ENCODE measurements around the gene IFI27L1.

The IFI27L1 gene

DNA sequence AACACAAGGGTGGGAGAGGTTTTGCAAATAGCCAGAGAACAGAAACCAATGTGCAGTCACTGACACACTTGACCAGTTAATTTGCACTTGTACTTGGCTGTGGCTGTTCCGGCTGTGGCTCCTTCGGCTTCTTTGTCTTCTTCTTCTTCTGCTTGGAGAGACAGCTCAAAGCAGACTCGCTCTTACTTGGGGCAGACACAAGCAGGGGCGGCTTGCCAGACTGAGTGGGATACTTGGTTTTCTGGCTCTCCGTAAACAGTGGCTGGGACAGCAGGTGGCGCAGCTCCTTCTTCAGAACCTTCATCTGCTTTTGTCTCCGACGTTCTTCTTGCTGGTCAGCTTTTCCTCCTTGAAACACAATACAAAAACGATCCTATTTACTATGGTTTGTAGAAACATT, 30.0 kb upstream of the IFI27L1 start:
- Histone ChIP-seq H3K4me2 (ENCODE audit: low read depth, low read length) (no peak overlapping the region), H2AFZ (ENCODE audit: low read length) (no peak overlapping the region), H3F3A (ENCODE audit: insufficient read depth, low read length) (peaks cover 4% of the 10 kb centered on the region; the same call in 1 of the 2 replicates), H3K27me3 (replicated peaks; ENCODE audit: insufficient read depth, low read length) (no peaks in the 10 kb centered on the region), H3K79me2 (ENCODE audit: low read length) (peaks cover 6% of the 10 kb centered on the region), H3K4me3 (ENCODE audit: low read length) (no peak overlapping the region), H3K36me3 (replicated peaks; ENCODE audit: insufficient read depth, low read length) (no peaks in the 10 kb centered on the region), H3K4me1 (ENCODE audit: low read length) (peaks cover 16% of the 10 kb centered on the region), H3K9ac (ENCODE audit: low read length) (no peak overlapping the region), H4K20me1 (ENCODE audit: insufficient read depth, low read length) (no peaks in the 10 kb centered on the region), H3K9me2 (replicated peaks; ENCODE audit: insufficient read depth, low read length) (no peaks in the 10 kb centered on the region), H3K27ac (ENCODE audit: low read length) (no peak overlapping the region), H3K9me3 (replicated peaks; ENCODE audit: insufficient read depth, low read length) (no peaks in the 10 kb centered on the region)
- TF ChIP-seq CTCF (IDR thresholded peaks at IDR 0.05; ENCODE audit: low read length) (no peak), EZH2 (optimal IDR thresholded peaks at IDR 0.05; ENCODE audit: low read depth, low read length) (no peak), EZH2phosphoT487 (IDR thresholded peaks at IDR 0.05; ENCODE audit: low read length) (no peak)
- no peak for DNase-seq

DNA sequence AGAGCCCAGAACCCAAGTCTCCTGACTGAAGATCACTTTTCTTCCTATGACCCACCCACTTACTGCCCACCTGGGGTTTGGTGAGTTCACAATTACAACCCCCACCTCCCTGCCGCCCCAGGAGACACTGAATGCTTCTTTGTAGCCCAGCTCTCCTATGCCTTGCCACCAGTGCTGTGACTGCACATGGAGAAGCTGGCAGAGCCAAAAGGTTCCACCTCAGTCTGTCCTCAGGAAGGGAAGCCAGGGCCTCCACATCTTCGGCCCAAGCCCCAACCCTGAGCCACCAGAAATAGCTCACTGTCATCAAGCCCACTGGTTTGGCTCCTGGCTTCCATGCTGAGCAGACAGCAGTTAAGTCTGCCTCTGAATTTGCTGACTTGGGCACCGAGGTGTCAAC, 29.3 kb upstream of the IFI27L1 start:
- H4K20me1 ChIP-seq (ENCODE audit: insufficient read depth, low read length): no peaks in the 10 kb centered on the region
- peaks cover 10% of the 10 kb centered on the region for H3K79me2 ChIP-seq (ENCODE audit: low read length)
- no peak overlapping the region for H3K4me3 ChIP-seq (ENCODE audit: low read length)
- no peaks in the 10 kb centered on the region for H3K9me2 ChIP-seq (replicated peaks; ENCODE audit: insufficient read depth, low read length)
- no peak for DNase-seq
- no peaks in the 10 kb centered on the region for H3K9me3 ChIP-seq (replicated peaks; ENCODE audit: insufficient read depth, low read length)
- H2AFZ ChIP-seq (ENCODE audit: low read length): no peak overlapping the region
- peaks cover 22% of the 10 kb centered on the region for H3K4me1 ChIP-seq (ENCODE audit: low read length)
- H3K9ac ChIP-seq (ENCODE audit: low read length): no peak overlapping the region
- no peak for TF ChIP-seq EZH2 (optimal IDR thresholded peaks at IDR 0.05; ENCODE audit: low read depth, low read length)
- no peaks in the 10 kb centered on the region for H3K36me3 ChIP-seq (replicated peaks; ENCODE audit: insufficient read depth, low read length)
- no peak overlapping the region for H3K4me2 ChIP-seq (ENCODE audit: low read depth, low read length)
- peaks cover 5% of the 10 kb centered on the region; the same call in 1 of the 2 replicates for H3F3A ChIP-seq (ENCODE audit: insufficient read depth, low read length)
- no peaks in the 10 kb centered on the region for H3K27me3 ChIP-seq (replicated peaks; ENCODE audit: insufficient read depth, low read length)
- H3K27ac ChIP-seq (ENCODE audit: low read length): peak overlapping the region; percentile 60

DNA sequence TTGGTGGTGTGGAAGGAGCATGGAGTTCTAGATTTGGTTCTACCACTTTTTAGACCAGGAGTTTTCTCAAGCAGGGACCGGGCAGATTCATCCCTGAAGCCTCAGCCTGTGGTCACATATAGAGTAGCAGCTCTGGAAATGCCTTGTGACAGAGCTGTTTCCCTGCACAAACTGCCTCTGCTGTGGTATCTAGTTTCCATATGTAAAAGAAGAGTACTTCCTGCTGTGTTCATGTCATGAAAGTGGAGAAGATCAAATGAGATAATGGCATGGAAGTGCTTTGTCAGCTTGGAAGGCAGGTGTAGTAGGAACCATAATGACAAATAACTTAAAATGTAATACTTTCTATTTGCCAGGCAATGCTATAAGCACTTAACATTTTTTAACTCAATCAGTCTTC, 28.9 kb upstream of the IFI27L1 start:
- Histone ChIP-seq H4K20me1 (ENCODE audit: insufficient read depth, low read length) (no peaks in the 10 kb centered on the region), H3K4me1 (ENCODE audit: low read length) (peaks cover 26% of the 10 kb centered on the region), H3K27ac (ENCODE audit: low read length) (peak overlapping the region; percentile 60), H3K27me3 (replicated peaks; ENCODE audit: insufficient read depth, low read length) (no peaks in the 10 kb centered on the region), H3K4me2 (ENCODE audit: low read depth, low read length) (no peak overlapping the region), H3K79me2 (ENCODE audit: low read length) (peaks cover 10% of the 10 kb centered on the region), H3K36me3 (replicated peaks; ENCODE audit: insufficient read depth, low read length) (no peaks in the 10 kb centered on the region), H3K9me3 (replicated peaks; ENCODE audit: insufficient read depth, low read length) (no peaks in the 10 kb centered on the region), H3K9me2 (replicated peaks; ENCODE audit: insufficient read depth, low read length) (no peaks in the 10 kb centered on the region), H3K9ac (ENCODE audit: low read length) (no peak overlapping the region), H2AFZ (ENCODE audit: low read length) (no peak overlapping the region), H3K4me3 (ENCODE audit: low read length) (no peak overlapping the region), H3F3A (ENCODE audit: insufficient read depth, low read length) (peaks cover 9% of the 10 kb centered on the region)
- DNase-seq: peak; percentile 27
- no peak for TF ChIP-seq CTCF (IDR thresholded peaks at IDR 0.05; ENCODE audit: low read length)

- Histone ChIP-seq H3K4me3 (ENCODE audit: low read length) (no peak overlapping the region), H3K36me3 (replicated peaks; ENCODE audit: insufficient read depth, low read length) (no peaks in the 10 kb centered on the region), H3K79me2 (ENCODE audit: low read length) (peaks cover 10% of the 10 kb centered on the region), H3K9me3 (replicated peaks; ENCODE audit: insufficient read depth, low read length) (no peaks in the 10 kb centered on the region), H3K4me2 (ENCODE audit: low read depth, low read length) (no peak overlapping the region), H3K9ac (ENCODE audit: low read length) (no peak overlapping the region), H4K20me1 (ENCODE audit: insufficient read depth, low read length) (no peaks in the 10 kb centered on the region), H3K27me3 (replicated peaks; ENCODE audit: insufficient read depth, low read length) (no peaks in the 10 kb centered on the region), H3K9me2 (replicated peaks; ENCODE audit: insufficient read depth, low read length) (no peaks in the 10 kb centered on the region), H3F3A (ENCODE audit: insufficient read depth, low read length) (peaks cover 14% of the 10 kb centered on the region), H2AFZ (ENCODE audit: low read length) (no peak overlapping the region), H3K27ac (ENCODE audit: low read length) (peak overlapping the region; percentile 60; the same call in 1 of the 2 replicates), H3K4me1 (ENCODE audit: low read length) (peaks cover 31% of the 10 kb centered on the region)
- no peak for DNase-seq
- TF ChIP-seq CTCF (IDR thresholded peaks at IDR 0.05; ENCODE audit: low read length) (no peak), EZH2 (optimal IDR thresholded peaks at IDR 0.05; ENCODE audit: low read depth, low read length) (no peak), EZH2phosphoT487 (IDR thresholded peaks at IDR 0.05; ENCODE audit: low read length) (no peak)
Observed at GRCh38 chr14:94052662-94053061, 28.4 kb upstream of the IFI27L1 start.

Measured in MM.1S (cell line).